AG08395 (cell line): ENCODE measurements around the gene TMEM131.

Source experiments
- DNase-seq: peaks from one replicate; pipeline ENCODE4 v3.0.0; 2012; ENCODE audit warnings: mixed read lengths, low spot score

The TMEM131 gene

DNA sequence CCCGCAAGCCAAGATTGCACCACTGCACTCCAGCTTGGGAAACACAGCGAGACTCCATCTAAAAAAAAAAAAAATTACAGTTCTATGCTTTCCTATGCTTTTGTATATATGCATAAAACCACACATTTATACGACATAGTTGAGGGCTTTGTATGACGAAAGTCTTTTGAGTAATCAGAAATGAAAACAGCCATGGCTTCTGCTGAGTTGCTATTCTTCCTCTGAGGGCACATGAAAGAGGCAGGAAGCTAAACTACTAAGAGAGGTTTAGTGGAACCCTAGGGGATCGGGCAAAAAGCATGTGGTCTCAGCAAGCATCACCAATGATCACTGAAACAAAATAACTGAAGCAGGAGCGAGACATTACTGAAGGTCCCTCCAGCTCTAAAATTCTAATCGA, 182.8 kb downstream of the TMEM131 start:
- DNase-seq, result no peak

DNA sequence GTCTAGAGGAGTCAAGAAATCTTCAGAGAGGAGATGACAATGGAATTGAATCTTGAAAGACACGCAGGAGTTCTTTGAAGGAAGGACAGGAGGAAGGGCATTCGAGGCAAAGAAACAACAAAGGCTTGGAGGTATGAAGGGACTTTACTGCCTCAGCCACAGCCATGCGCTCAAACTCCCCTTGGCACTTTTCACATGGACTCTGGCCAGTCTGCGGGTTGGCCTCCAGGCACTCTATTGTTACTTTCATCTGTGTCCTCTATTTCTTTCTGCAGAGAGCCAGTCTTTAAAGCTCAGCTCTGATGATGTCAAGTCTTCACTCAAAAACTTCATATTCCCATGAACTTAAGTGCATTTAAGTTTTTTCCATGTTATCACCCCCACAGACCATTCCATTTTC, 186.9 kb downstream of the TMEM131 start:
- DNase-seq, result no peak

DNA sequence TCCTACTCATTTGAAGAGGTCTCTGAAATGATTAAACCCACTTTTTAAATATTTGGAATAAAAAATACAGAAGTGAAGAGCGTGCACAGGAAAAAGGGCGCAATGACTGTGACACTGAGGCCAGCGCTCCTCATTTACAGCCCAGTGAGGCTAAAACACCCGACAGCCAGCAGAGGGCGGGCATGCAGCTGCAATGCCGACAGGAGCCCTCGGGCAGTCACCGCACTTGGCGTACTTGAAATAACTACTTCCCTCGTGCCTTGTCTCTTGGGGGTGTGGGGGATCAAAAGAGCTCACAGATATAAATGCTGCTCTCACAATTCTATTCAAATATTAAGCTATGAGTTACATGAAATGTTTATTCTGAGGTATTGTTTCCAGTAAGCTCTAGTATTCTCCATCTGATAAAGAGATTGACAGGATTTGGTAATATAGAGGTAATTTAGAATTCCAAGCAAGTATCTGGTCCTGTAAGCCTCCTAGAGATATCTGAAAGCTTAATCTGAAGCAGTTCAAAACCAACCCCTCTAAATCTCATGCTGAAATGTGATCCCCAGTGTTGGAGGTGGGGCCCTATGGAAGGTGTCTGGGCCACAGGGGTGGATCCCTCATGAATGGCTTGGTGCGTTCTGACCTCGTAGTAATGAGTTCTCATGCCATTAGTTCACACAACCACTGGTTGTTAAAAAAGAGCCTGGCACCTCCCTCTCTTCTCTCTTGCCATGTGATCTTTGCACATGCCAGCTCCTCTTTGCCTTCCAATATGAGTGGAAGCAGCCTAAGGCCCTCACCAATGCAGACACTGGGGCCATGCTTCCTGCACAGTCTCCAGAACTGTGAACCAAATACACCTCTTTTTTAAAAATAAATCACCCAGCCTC, 188.8 kb downstream of the TMEM131 start:
- DNase-seq, result peak; percentile 83

DNA sequence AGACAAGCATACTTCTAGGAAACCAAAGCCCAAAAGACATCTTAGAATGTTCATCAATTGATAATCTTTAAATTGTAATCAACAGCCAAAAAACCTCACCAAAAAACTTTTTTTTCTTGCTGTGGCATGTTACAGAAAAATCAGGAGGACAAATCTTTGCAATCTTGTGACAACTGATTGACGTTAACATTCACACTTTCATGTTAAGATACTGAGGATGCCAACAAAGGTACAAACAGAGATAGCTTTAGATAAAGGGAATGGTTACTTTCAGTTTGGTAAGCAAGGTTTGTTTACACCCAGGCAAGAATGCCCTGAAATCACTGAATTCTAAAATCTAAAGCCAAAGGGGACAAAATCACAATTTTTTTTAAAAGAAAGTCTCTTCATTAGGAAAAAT, 190.0 kb downstream of the TMEM131 start:
- no peak for DNase-seq

GRCh38 chr2:97801028-97801427, 194.7 kb downstream of the TMEM131 start:
- no peak for DNase-seq

GRCh38 chr2:97798416-97798815, 197.3 kb downstream of the TMEM131 start:
- no peak for DNase-seq

DNA sequence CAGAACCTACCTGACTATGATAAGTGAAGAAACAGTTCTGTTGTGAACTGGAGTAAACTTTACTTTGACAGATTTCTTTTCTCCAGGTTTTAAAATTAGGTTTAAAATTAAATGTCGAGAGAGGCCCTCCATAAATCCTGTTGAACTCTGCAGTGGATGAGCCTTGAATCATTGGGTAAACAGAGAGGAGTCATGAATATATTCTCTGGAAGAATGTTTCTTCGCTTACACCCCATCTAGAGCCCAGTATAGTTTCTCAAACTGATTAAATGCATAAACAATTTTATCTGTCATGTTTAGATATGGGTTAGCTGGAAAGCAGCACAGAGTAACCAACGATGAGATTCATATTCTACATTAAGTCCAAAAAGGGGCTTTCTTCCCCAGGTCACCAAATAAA, 198.4 kb downstream of the TMEM131 start:
- DNase-seq, result no peak

GRCh38 chr2:97796465-97797126, 199.2 kb downstream of the TMEM131 start:
- no peak for DNase-seq

- DNase-seq, result no peak
Observed at GRCh38 chr2:97792416-97792815, 203.3 kb downstream of the TMEM131 start.

DNA sequence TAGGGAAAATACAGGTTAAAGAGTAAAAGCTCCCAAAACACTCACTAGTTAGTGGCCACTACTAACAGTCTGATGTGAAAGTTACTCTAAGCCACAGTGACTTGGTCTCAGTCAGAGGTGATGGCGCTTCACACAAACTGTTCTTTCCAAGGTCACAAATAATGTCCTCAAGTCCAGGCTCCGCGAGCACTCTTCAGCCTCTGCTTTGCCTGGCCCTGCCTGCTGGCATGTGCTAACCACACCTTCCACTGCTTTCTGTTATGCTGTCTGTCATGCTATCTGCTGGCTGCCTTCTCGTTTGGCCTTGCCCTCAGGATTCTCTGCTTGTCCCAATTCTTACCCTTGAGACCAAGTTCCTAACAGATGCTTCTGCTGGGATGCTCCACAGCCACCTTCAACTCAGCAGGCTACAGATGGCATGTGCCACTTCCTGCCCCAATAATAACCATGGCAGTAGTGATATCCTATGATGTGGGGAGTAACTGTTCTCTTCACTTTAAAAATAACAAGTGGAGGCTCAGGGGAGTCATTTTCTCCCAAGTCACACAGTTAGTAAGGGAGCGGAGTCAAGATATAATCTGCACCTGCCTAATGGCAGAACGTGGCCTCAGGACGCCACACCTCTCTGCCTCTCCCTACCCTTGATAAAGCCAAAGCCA, 206.6 kb downstream of the TMEM131 start:
- no peak for DNase-seq

GRCh38 chr2:97785818-97786217, 209.9 kb downstream of the TMEM131 start:
- DNase-seq, result no peak

- DNase-seq, result no peak
Observed at GRCh38 chr2:97784953-97785352, 210.8 kb downstream of the TMEM131 start.

- DNase-seq, result no peak
Observed at GRCh38 chr2:97781981-97782380, 213.8 kb downstream of the TMEM131 start.

DNA sequence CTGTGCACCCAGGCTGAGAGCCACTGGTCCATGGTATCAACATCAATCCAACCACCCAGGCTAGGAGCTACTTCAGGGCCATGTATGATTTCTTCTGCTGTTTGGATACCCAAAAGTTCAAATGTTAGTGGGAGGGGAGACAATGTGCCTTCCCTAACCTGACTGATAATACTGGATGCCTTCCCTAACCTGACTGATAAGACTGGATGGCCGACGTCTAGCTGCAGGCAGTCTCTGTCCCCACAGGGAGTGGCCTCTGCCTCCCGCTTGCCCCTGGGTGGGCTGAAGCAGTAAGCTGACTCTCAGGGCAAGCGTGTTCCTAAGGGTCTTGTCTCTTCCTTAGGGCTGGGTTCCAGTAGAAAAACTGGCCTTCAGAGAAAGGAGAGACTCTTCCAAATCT, 216.6 kb downstream of the TMEM131 start:
- no peak for DNase-seq

DNA sequence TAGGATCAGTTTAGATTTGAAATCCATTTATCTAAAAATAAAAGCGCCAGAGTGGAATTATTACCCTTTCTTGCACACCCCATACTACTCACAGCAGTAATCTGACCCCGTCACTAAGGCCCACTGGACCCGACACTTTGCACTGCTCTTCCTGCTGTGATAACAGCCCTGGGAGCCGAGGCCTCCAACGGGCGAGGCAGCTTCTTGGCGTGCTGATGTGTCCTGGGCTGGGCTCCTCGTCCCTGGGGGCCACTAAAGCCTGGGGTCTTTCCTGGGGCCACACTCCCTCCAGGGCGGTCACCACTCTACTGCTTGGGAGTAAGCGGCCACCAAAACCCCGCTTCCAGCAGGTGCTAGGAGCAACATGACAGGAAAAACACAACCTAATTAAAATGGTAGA, 220.7 kb downstream of the TMEM131 start:
- DNase-seq, result no peak

- no peak for DNase-seq
Observed at GRCh38 chr2:97774425-97774824, 221.3 kb downstream of the TMEM131 start.

DNA sequence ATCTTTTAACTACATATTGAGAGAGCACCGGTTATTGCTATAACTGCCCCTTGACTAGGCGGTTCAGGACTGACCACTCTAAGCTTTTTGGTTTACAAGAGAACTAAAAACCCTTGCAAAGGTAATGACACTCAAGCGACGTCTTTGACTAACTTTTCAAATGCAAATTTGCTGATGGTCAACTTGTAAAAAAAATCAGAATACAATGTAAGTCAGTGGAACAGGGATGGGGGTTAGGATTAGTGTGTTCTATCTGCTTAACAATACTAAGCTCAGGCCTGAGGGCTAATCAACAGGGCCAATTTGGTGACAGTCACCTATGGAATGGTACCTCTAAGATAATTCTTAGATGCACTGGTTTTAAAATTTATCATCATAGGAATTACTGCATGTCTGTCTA, 225.3 kb downstream of the TMEM131 start:
- DNase-seq, result no peak

GRCh38 chr2:97769711-97770110, 226.0 kb downstream of the TMEM131 start:
- no peak for DNase-seq

GRCh38 chr2:97769308-97769707, 226.4 kb downstream of the TMEM131 start:
- DNase-seq, result no peak

- DNase-seq, result no peak
Observed at GRCh38 chr2:97766567-97766966, 229.2 kb downstream of the TMEM131 start.

GRCh38 chr2:97765933-97766332, 229.8 kb downstream of the TMEM131 start:
- no peak for DNase-seq

DNA sequence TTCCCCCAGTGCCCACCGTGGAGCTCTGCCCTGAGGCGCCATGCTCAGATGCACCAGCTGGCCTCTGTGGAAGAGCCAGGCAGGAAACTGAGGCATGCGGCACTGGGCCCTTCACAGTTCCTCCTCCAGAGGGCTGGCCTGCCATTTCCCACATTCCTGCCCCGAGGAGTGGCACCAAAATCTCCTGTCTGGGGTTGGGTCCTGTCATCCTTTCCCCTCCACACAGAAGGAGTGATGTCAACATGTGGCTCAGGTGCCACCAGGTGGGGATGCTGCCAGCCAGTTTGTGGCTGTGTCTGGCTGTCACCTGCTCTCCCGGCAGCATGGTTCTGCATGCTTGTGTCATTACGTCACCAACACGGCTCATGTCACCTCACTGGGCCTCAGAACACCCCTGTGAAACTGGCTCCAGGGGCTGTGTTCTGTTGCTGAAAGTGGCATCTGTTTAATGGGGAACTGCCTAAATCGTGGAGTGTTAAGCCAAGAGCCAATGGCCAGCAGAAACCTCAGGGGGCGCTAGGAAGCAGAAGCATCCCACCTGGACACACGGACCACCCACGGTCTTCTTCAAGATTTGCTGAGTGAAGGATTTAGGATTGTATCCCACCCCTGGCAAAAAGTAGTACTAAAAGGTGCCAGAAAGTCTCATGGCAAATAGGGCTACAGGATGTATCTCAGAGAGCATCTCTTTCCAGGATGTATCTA, 231.0 kb downstream of the TMEM131 start:
- no peak for DNase-seq
